Measurements from ENCODE around the gene CABLES1. TPM values are rescaled to one million over a fixed set of nuclear protein-coding genes. Genes with fewer than 3 reads are reported as not detected.
"Not testable (repeated sequence)": the region's sequence is repeated elsewhere in the genome, so short reads cannot be mapped to it uniquely, and the experiment has no call there.

The CABLES1 gene
- total and polyA plus RNA-seq, 7 experiments from 2014 or later, result 0.11 to 5.7 (median 0.58) TPM; not detected in 3

GRCh38 chr18:23154030-23154429 lies 18.7 kb downstream of the CABLES1 start:
- POLR2A ChIA-PET, result no interaction called here
- intact Hi-C loops (cut with micrococcal nuclease), result no loop called here
- H3K9me3 Mint-ChIP-seq, result no peaks in the 10 kb centered on the region
- H3K4me1 Mint-ChIP-seq, result no peaks in the 10 kb centered on the region
- no peak overlapping the region for H3K27ac Mint-ChIP-seq
- CTCF ChIA-PET, result interaction anchor here (0.6 kb wide), 1 partner anchor 213 kb away, joined by 4 read pairs; no protein-coding TSS in a partner anchor
- Histone ChIP-seq H3K4me1 (ENCODE audit: control insufficient read depth in 2 of 2, insufficient read depth in 2 of 2, low read length in 2 of 2) (no peaks in the 10 kb centered on the region), H3K36me3 (ENCODE audit: control insufficient read depth in 2 of 3, insufficient read depth in 3 of 3, low read length in 3 of 3) (no peaks in the 10 kb centered on the region), H3K27ac (ENCODE audit: low read depth, low read length) (no peak overlapping the region), H3K27me3 (ENCODE audit: control insufficient read depth in 2 of 2, insufficient read depth in 2 of 2, low read length in 2 of 2) (no peaks in the 10 kb centered on the region), H3K9me3 (ENCODE audit: control insufficient read depth in 2 of 3, low read length in 3 of 3) (no peaks in the 10 kb centered on the region), H3K4me3 (ENCODE audit: low read length) (no peak overlapping the region)
- no peak for ATAC-seq
- no peak for DNase-seq
- H3K36me3 Mint-ChIP-seq, result no peaks in the 10 kb centered on the region
- H3K27me3 Mint-ChIP-seq, result peaks cover 0 to 5% (median 0%) of the 10 kb centered on the region in 5 donors
- no peak overlapping the region for H3K4me3 Mint-ChIP-seq

- Histone ChIP-seq H3K36me3 (ENCODE audit: control insufficient read depth in 2 of 3, insufficient read depth in 3 of 3, low read length in 3 of 3) (no peaks in the 10 kb centered on the region), H3K4me3 (ENCODE audit: low read length) (no peak overlapping the region), H3K4me1 (ENCODE audit: control insufficient read depth in 2 of 2, insufficient read depth in 2 of 2, low read length in 2 of 2) (no peaks in the 10 kb centered on the region), H3K27me3 (ENCODE audit: control insufficient read depth in 2 of 2, insufficient read depth in 2 of 2, low read length in 2 of 2) (no peaks in the 10 kb centered on the region), H3K27ac (ENCODE audit: low read depth, low read length) (no peak overlapping the region), H3K9me3 (ENCODE audit: control insufficient read depth in 2 of 3, low read length in 3 of 3) (no peaks in the 10 kb centered on the region)
- ChIA-PET CTCF (no interaction called here), POLR2A (no interaction called here)
- no peak for ATAC-seq
- no peak overlapping the region for H3K4me3 Mint-ChIP-seq
- intact Hi-C loops (cut with micrococcal nuclease), result no loop called here
- peaks cover 0 to 5% (median 0%) of the 10 kb centered on the region in 5 donors for H3K27me3 Mint-ChIP-seq
- no peak overlapping the region for H3K27ac Mint-ChIP-seq
- DNase-seq, result no peak
- H3K36me3 Mint-ChIP-seq, result no peaks in the 10 kb centered on the region
- no peaks in the 10 kb centered on the region for H3K9me3 Mint-ChIP-seq
- H3K4me1 Mint-ChIP-seq, result no peaks in the 10 kb centered on the region
These were observed 19.7 kb downstream of the CABLES1 start for GRCh38 chr18:23154823-23155500.

- intact Hi-C loops (cut with micrococcal nuclease), result no loop called here
- no peaks in the 10 kb centered on the region for H3K36me3 Mint-ChIP-seq
- no peaks in the 10 kb centered on the region for H3K4me1 Mint-ChIP-seq
- Histone ChIP-seq H3K4me3 (ENCODE audit: low read length) (no peak overlapping the region), H3K4me1 (ENCODE audit: control insufficient read depth in 2 of 2, insufficient read depth in 2 of 2, low read length in 2 of 2) (no peaks in the 10 kb centered on the region), H3K36me3 (ENCODE audit: control insufficient read depth in 2 of 3, insufficient read depth in 3 of 3, low read length in 3 of 3) (no peaks in the 10 kb centered on the region), H3K27ac (ENCODE audit: low read depth, low read length) (no peak overlapping the region), H3K9me3 (ENCODE audit: control insufficient read depth in 2 of 3, low read length in 3 of 3) (no peaks in the 10 kb centered on the region), H3K27me3 (ENCODE audit: control insufficient read depth in 2 of 2, insufficient read depth in 2 of 2, low read length in 2 of 2) (no peaks in the 10 kb centered on the region)
- no peak overlapping the region for H3K4me3 Mint-ChIP-seq
- ATAC-seq (no peak), DNase-seq (no peak)
- POLR2A ChIA-PET, result no interaction called here
- H3K27me3 Mint-ChIP-seq, result peaks cover 0 to 5% (median 0%) of the 10 kb centered on the region in 5 donors
- no peak overlapping the region for H3K27ac Mint-ChIP-seq
- CTCF ChIA-PET, result no interaction called here
- no peaks in the 10 kb centered on the region for H3K9me3 Mint-ChIP-seq
These were observed 20.3 kb downstream of the CABLES1 start for GRCh38 chr18:23155537-23155936.

- DNase-seq, result no peak
- no peak for ATAC-seq
- Mint-ChIP-seq H3K4me1 (no peaks in the 10 kb centered on the region), H3K27ac (no peak overlapping the region), H3K36me3 (no peaks in the 10 kb centered on the region), H3K27me3 (peaks cover 0 to 5% (median 0%) of the 10 kb centered on the region in 5 donors), H3K9me3 (no peaks in the 10 kb centered on the region), H3K4me3 (no peak overlapping the region)
- Histone ChIP-seq H3K27me3 (ENCODE audit: control insufficient read depth in 2 of 2, insufficient read depth in 2 of 2, low read length in 2 of 2) (no peaks in the 10 kb centered on the region), H3K4me3 (ENCODE audit: low read length) (no peak overlapping the region), H3K9me3 (ENCODE audit: control insufficient read depth in 2 of 3, low read length in 3 of 3) (no peaks in the 10 kb centered on the region), H3K36me3 (ENCODE audit: control insufficient read depth in 2 of 3, insufficient read depth in 3 of 3, low read length in 3 of 3) (no peaks in the 10 kb centered on the region), H3K4me1 (ENCODE audit: control insufficient read depth in 2 of 2, insufficient read depth in 2 of 2, low read length in 2 of 2) (no peaks in the 10 kb centered on the region), H3K27ac (ENCODE audit: low read depth, low read length) (no peak overlapping the region)
- CTCF ChIA-PET, result no interaction called here
- POLR2A ChIA-PET, result no interaction called here
- intact Hi-C loops (cut with micrococcal nuclease), result no loop called here
These were observed 20.8 kb downstream of the CABLES1 start for GRCh38 chr18:23156134-23156533.

- intact Hi-C loops (cut with micrococcal nuclease), result no loop called here
These were observed 22.8 kb downstream of the CABLES1 start for GRCh38 chr18:23158058-23158457.

GRCh38 chr18:23158884-23159283 lies 23.6 kb downstream of the CABLES1 start:
- H3K9me3 ChIP-seq (ENCODE audit: control insufficient read depth in 2 of 3, low read length in 3 of 3); POLR2A ChIA-PET; H3K27ac ChIP-seq (ENCODE audit: low read depth, low read length); H3K4me3 ChIP-seq (ENCODE audit: low read length); H3K4me1 Mint-ChIP-seq; H3K27me3 ChIP-seq (ENCODE audit: control insufficient read depth in 2 of 2, insufficient read depth in 2 of 2, low read length in 2 of 2); H3K4me3 Mint-ChIP-seq; H3K9me3 Mint-ChIP-seq; H3K36me3 ChIP-seq (ENCODE audit: control insufficient read depth in 2 of 3, insufficient read depth in 3 of 3, low read length in 3 of 3); intact Hi-C loops (cut with micrococcal nuclease); ATAC-seq; DNase-seq; H3K27me3 Mint-ChIP-seq; H3K27ac Mint-ChIP-seq; H3K4me1 ChIP-seq (ENCODE audit: control insufficient read depth in 2 of 2, insufficient read depth in 2 of 2, low read length in 2 of 2); H3K36me3 Mint-ChIP-seq: not testable (repeated sequence)
- CTCF ChIA-PET, result interaction anchor here (0.8 kb wide), 1 partner anchor 40 kb away, joined by 4 read pairs; no protein-coding TSS in a partner anchor

More at GRCh38 chr18:23158058-23158457, 22.8 kb downstream of the CABLES1 start:
- POLR2A ChIA-PET, result no interaction called here
- Histone ChIP-seq H3K4me3 (ENCODE audit: low read length) (no peak overlapping the region), H3K9me3 (ENCODE audit: control insufficient read depth in 2 of 3, low read length in 3 of 3) (no peaks in the 10 kb centered on the region), H3K4me1 (ENCODE audit: control insufficient read depth in 2 of 2, insufficient read depth in 2 of 2, low read length in 2 of 2) (no peaks in the 10 kb centered on the region), H3K27ac (ENCODE audit: low read depth, low read length) (no peak overlapping the region), H3K27me3 (ENCODE audit: control insufficient read depth in 2 of 2, insufficient read depth in 2 of 2, low read length in 2 of 2) (no peaks in the 10 kb centered on the region), H3K36me3 (ENCODE audit: control insufficient read depth in 2 of 3, insufficient read depth in 3 of 3, low read length in 3 of 3) (no peaks in the 10 kb centered on the region)
- CTCF ChIA-PET, result no interaction called here
- Mint-ChIP-seq H3K9me3 (no peaks in the 10 kb centered on the region), H3K27ac (no peak overlapping the region), H3K36me3 (no peaks in the 10 kb centered on the region), H3K4me1 (no peaks in the 10 kb centered on the region), H3K4me3 (no peak overlapping the region), H3K27me3 (peaks cover 0 to 5% (median 0%) of the 10 kb centered on the region in 5 donors)
- DNase-seq (no peak), ATAC-seq (no peak)

GRCh38 chr18:23159344-23159743 lies 24.1 kb downstream of the CABLES1 start:
- intact Hi-C loops (cut with micrococcal nuclease), result no loop called here
- CTCF ChIA-PET, result interaction anchor here (0.8 kb wide), 1 partner anchor 40 kb away, joined by 4 read pairs; no protein-coding TSS in a partner anchor
- H3K4me1 Mint-ChIP-seq, result peaks cover 0 to 3% (median 0%) of the 10 kb centered on the region in 7 donors
- POLR2A ChIA-PET, result no interaction called here
- Histone ChIP-seq H3K9me3 (ENCODE audit: control insufficient read depth in 2 of 3, low read length in 3 of 3) (no peaks in the 10 kb centered on the region), H3K4me3 (ENCODE audit: low read length) (no peak overlapping the region), H3K36me3 (ENCODE audit: control insufficient read depth in 2 of 3, insufficient read depth in 3 of 3, low read length in 3 of 3) (no peaks in the 10 kb centered on the region), H3K4me1 (ENCODE audit: control insufficient read depth in 2 of 2, insufficient read depth in 2 of 2, low read length in 2 of 2) (no peaks in the 10 kb centered on the region), H3K27me3 (ENCODE audit: control insufficient read depth in 2 of 2, insufficient read depth in 2 of 2, low read length in 2 of 2) (no peaks in the 10 kb centered on the region), H3K27ac (ENCODE audit: low read depth, low read length) (no peak overlapping the region)
- ATAC-seq (no peak), DNase-seq (no peak)
- H3K27me3 Mint-ChIP-seq, result peaks cover 0 to 5% (median 0%) of the 10 kb centered on the region in 5 donors
- H3K27ac Mint-ChIP-seq, result no peak overlapping the region
- H3K9me3 Mint-ChIP-seq, result no peaks in the 10 kb centered on the region
- H3K36me3 Mint-ChIP-seq, result no peaks in the 10 kb centered on the region
- no peak overlapping the region for H3K4me3 Mint-ChIP-seq
